ENCODE measurements around the gene MTG2. TPM values are rescaled to one million over a fixed set of nuclear protein-coding genes. Genes with fewer than 3 reads are reported as not detected.

MTG2 gene
- total and polyA plus RNA-seq, 2 of the 13 experiments (the other 11 are each of a cell fraction or from before 2014, with no cell fraction given), result 20.4 to 37.8 TPM

GRCh38 chr20:62142252-62143080 is 40.4 kb upstream of the MTG2 start (continued):
- TF ChIP-seq PTBP1 (IDR thresholded peaks at IDR 0.05; ENCODE audit: low read depth, low read length, poor library complexity, severe bottlenecking) (peak; percentile 79), NRL (CRISPR knock-in tag; IDR thresholded peaks at IDR 0.05; ENCODE audit: borderline replicate concordance) (0 out of 2 replicates have a peak, but pooled peaks have one; percentile 47), KDM2A (CRISPR knock-in tag; IDR thresholded peaks at IDR 0.05; ENCODE audit: borderline replicate concordance, low read depth) (peak; percentile 57; the same call in 1 of the 2 replicates), THAP8 (CRISPR knock-in tag; IDR thresholded peaks at IDR 0.05; ENCODE audit: borderline replicate concordance) (peak; percentile 62; the same call in 1 of the 2 replicates), ZZZ3 (CRISPR knock-in tag; IDR thresholded peaks at IDR 0.05; ENCODE audit: borderline replicate concordance) (no peak), HES4 (CRISPR knock-in tag; IDR thresholded peaks at IDR 0.05; ENCODE audit: borderline replicate concordance) (0 out of 2 replicates have a peak, but pooled peaks have one; percentile 15), RARA (CRISPR knock-in tag; IDR thresholded peaks at IDR 0.05) (0 out of 2 replicates have a peak, but pooled peaks have one; percentile 1), ATF7-NPFF (CRISPR knock-in tag; IDR thresholded peaks at IDR 0.05; ENCODE audit: low read depth) (peak; percentile 39; the same call in 1 of the 2 replicates), SMAD3 (CRISPR knock-in tag; IDR thresholded peaks at IDR 0.05) (no peak), AKNA (CRISPR knock-in tag; IDR thresholded peaks at IDR 0.05; ENCODE audit: borderline replicate concordance) (peak; percentile 59; the same call in 1 of the 2 replicates), ZNF792 (CRISPR knock-in tag; IDR thresholded peaks at IDR 0.05) (0 out of 2 replicates have a peak, but pooled peaks have one; percentile 25), ZNF83 (CRISPR knock-in tag; IDR thresholded peaks at IDR 0.05; ENCODE audit: borderline replicate concordance) (0 out of 2 replicates have a peak, but pooled peaks have one; percentile 17), ZNF678 (CRISPR knock-in tag; IDR thresholded peaks at IDR 0.05) (0 out of 2 replicates have a peak, but pooled peaks have one; percentile 7), EP300 (IDR thresholded peaks at IDR 0.05; ENCODE audit: low read depth in 2 of 2, low read length in 2 of 2) (no peak), EP300 (CRISPR knock-in tag; IDR thresholded peaks at IDR 0.05; ENCODE audit: borderline replicate concordance) (no peak), SIN3B (IDR thresholded peaks at IDR 0.05; ENCODE audit: low read length) (peak; percentile 11; the same call in 1 of the 2 replicates), NR2C2 (CRISPR knock-in tag; IDR thresholded peaks at IDR 0.05; ENCODE audit: borderline replicate concordance) (peak; percentile 9; the same call in 1 of the 2 replicates), ZNF563 (CRISPR knock-in tag; IDR thresholded peaks at IDR 0.05) (peak; percentile 66; the same call in 1 of the 2 replicates)
- TF ChIP-seq, protein P1, sequence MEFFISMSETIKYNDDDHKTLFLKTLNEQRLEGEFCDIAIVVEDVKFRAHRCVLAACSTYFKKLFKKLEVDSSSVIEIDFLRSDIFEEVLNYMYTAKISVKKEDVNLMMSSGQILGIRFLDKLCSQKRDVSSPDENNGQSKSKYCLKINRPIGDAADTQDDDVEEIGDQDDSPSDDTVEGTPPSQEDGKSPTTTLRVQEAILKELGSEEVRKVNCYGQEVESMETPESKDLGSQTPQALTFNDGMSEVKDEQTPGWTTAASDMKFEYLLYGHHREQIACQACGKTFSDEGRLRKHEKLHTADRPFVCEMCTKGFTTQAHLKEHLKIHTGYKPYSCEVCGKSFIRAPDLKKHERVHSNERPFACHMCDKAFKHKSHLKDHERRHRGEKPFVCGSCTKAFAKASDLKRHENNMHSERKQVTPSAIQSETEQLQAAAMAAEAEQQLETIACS (CRISPR knock-in tag; IDR thresholded peaks at IDR 0.05), result no peak
- TF ChIP-seq, protein P2, sequence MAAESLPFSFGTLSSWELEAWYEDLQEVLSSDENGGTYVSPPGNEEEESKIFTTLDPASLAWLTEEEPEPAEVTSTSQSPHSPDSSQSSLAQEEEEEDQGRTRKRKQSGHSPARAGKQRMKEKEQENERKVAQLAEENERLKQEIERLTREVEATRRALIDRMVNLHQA (CRISPR knock-in tag; IDR thresholded peaks at IDR 0.05), result no peak

Measured in HepG2 (cell line).